K562 (cell line): ENCODE results near the gene POLD2. TPM values are rescaled to one million over a fixed set of nuclear protein-coding genes. Genes with fewer than 3 reads are reported as not detected.

Source experiments
- BHLHE40 ChIP-seq: IDR thresholded peaks from 2 replicates; pipeline ENCODE4 v1.6.1; 2011; ENCODE audit warnings: low read length, improper control_type of control experiment
- BRCA1 ChIP-seq, 2 experiments: fragments of 450-650 bp in 1 of 2; sonication (generic) in 1 of 2; formaldehyde crosslinking in 1 of 2; IDR thresholded peaks; 2 replicates each; pipeline versions ENCODE4 v1.5.0 to v1.6.1; 2017 to 2020; ENCODE audit warnings: mild to moderate bottlenecking in 1 of 2, missing genetic modification reagents in 1 of 2
- CHD2 ChIP-seq: IDR thresholded peaks from 2 replicates; pipeline ENCODE4 v1.6.1; 2011; ENCODE audit warnings: low read depth, low read length
- DEAF1 ChIP-seq: fragments of 450-650 bp; formaldehyde crosslinking; IDR thresholded peaks from 2 replicates; pipeline ENCODE4 v1.4.0; 2020; ENCODE audit warnings: mild to moderate bottlenecking, moderate library complexity
- EHMT2 ChIP-seq: fragments of 450-650 bp; IDR thresholded peaks from 2 replicates; pipeline ENCODE4 v1.6.1; 2018; ENCODE audit warnings: antibody characterized with exemption
- ELF4 ChIP-seq: fragments of 450-650 bp; formaldehyde crosslinking; IDR thresholded peaks from 2 replicates; pipeline ENCODE4 v1.4.0; 2022; ENCODE audit warnings: missing genetic modification characterization
- FOSL1 ChIP-seq: fragments of 200-800 bp; sonication (Bioruptor generic); conservative IDR thresholded peaks from 2 replicates; pipeline ENCODE4 v1.6.1; 2016; ENCODE audit warnings: missing genetic modification characterization, missing compliant biosample characterization
- FUS ChIP-seq: fragments of 200-400 bp; formaldehyde crosslinking; optimal IDR thresholded peaks from 2 replicates; pipeline ENCODE3; 2017; ENCODE audit warnings: low read depth, low read length
- GMEB1 ChIP-seq: fragments of 250-450 bp; sonication (Bioruptor Pico); IDR thresholded peaks from 2 replicates; pipeline ENCODE4 v1.4.0; 2020; ENCODE audit warnings: mild to moderate bottlenecking
- JUND ChIP-seq, 2 experiments: IDR thresholded peaks; 2 replicates in 1 of 2; 3 replicates in 1 of 2; pipeline ENCODE4 v1.6.1; 2011; ENCODE audit warnings: borderline replicate concordance in 2 of 2, low read depth in 2 of 2, low read length in 2 of 2, improper control_type of control experiment in 1 of 2, missing biosample characterization in 1 of 2, missing genetic modification characterization in 1 of 2, missing genetic modification reagents in 1 of 2
- LEF1 ChIP-seq: fragments of 450-650 bp; IDR thresholded peaks from 2 replicates; pipeline ENCODE4 v1.6.1; 2016; ENCODE audit warnings: mild to moderate bottlenecking
- NFE2L1 ChIP-seq: fragments of 450-650 bp; IDR thresholded peaks from 2 replicates; pipeline ENCODE4 v1.6.1; 2016; ENCODE audit warnings: missing genetic modification characterization, low read depth, mild to moderate bottlenecking, missing compliant biosample characterization, moderate library complexity, borderline replicate concordance
- SMARCC2 ChIP-seq: fragments of 450-650 bp; IDR thresholded peaks from 2 replicates; pipeline ENCODE4 v1.6.1; 2017; ENCODE audit warnings: antibody characterized with exemption, moderate library complexity, mild to moderate bottlenecking, low read depth
- TFAP4 ChIP-seq: sonication (generic); formaldehyde crosslinking; IDR thresholded peaks from 2 replicates; pipeline ENCODE4 v1.8.0; 2022; ENCODE audit warnings: missing genetic modification reagents, mild to moderate bottlenecking, moderate library complexity, borderline replicate concordance
- ZBTB5 ChIP-seq: fragments of 450-650 bp; IDR thresholded peaks from 2 replicates; pipeline ENCODE4 v1.6.1; 2017; ENCODE audit warnings: antibody characterized with exemption
- ZHX1 ChIP-seq: fragments of 150-350 bp; conservative IDR thresholded peaks from 2 replicates; pipeline ENCODE4 v1.6.1; 2014; ENCODE audit warnings: low read length
- ZNF184 ChIP-seq: sonication (generic); formaldehyde crosslinking; IDR thresholded peaks from 2 replicates; pipeline ENCODE4 v1.5.0; 2020; ENCODE audit warnings: missing genetic modification reagents
- ZNF77 ChIP-seq: fragments of 250-450 bp; sonication (Bioruptor Pico); IDR thresholded peaks from 2 replicates; pipeline ENCODE4 v1.5.0; 2020
- polyA plus RNA-seq, 8 experiments: library from polyadenylated mRNA; depleted of rRNA in 4 of 8; stranded (reverse) in 5 of 8; unstranded in 3 of 8; fragments of >200 nt; fragmentation: Nextera tagmentation in 2 of 8; fragmentation: Illumina TruSeq in 1 of 8; extraction: Ambion mirVana in 2 of 8; extraction: Trizol in 1 of 8; gene quantifications; 2 replicates each; pipeline versions ENCODE4 v1.2.1 to v1.2.3, GENCODE V29; 2011 to 2014; ENCODE audit warnings: inconsistent platforms in 1 of 8, missing spikeins in 1 of 8
- total RNA-seq, 7 experiments: library from RNA; depleted of rRNA in 6 of 7; stranded (reverse); fragments of >200 nt in 6 of 7; fragmentation: Illumina TruSeq in 2 of 7; extraction: Trizol in 2 of 7; gene quantifications; 2 replicates each; pipeline versions ENCODE4 v1.2.1 to v1.2.3, GENCODE V29; 2011 to 2021; ENCODE audit warnings: low replicate concordance in 1 of 7

Gene POLD2
- total and polyA plus RNA-seq, 9 of the 15 experiments (the other 6 are each of a cell fraction or from before 2014, with no cell fraction given), result 29.7 to 259 (median 225) TPM

- TF ChIP-seq TFAP4 (CRISPR knock-in tag) (no peak), BRCA1 (IDR thresholded peaks at IDR 0.05) (no peak), BRCA1 (CRISPR knock-in tag; IDR thresholded peaks at IDR 0.05) (no peak), BHLHE40 (no peak), DEAF1 (peak; percentile 36; the same call in 1 of the 2 replicates), EHMT2 (no peak), GMEB1 (no peak), NFE2L1 (tag) (no peak), ELF4 (CRISPR knock-in tag) (0 out of 2 replicates have a peak, but pooled peaks have one; percentile 19), LEF1 (no peak), ZNF77 (no peak), ZHX1 (no peak), ZNF184 (CRISPR knock-in tag) (no peak), FOSL1 (tag) (0 out of 2 replicates have a peak, but pooled peaks have one; percentile 16), FUS (no peak), JUND (IDR thresholded peaks at IDR 0.05; ENCODE audit: borderline replicate concordance, low read depth, low read length) (peak; percentile 39), JUND (tag; IDR thresholded peaks at IDR 0.05; ENCODE audit: borderline replicate concordance, low read depth, low read length) (no peak), SMARCC2 (no peak), CHD2 (no peak), ZBTB5 (no peak)
These were observed 50.8 kb downstream of the POLD2 start (continued) for GRCh38 chr7:44072364-44073231.
